Esophagus muscularis mucosa (tissue), 4 donors: ENCODE measurements around the gene OR2B6.

Experiments
- EP300 ChIP-seq: sonication (generic); formaldehyde crosslinking; IDR thresholded peaks from one replicate; pipeline ENCODE4 v1.6.1; 2017; ENCODE audit warnings: antibody characterized with exemption
- POLR2A ChIP-seq: fragments of 450-650 bp; IDR thresholded peaks from one replicate; pipeline ENCODE4 v1.6.1; 2017; ENCODE audit warnings: antibody characterized with exemption, moderate library complexity, mild to moderate bottlenecking, low read depth
- POLR2AphosphoS5 ChIP-seq, 2 donors: sonication (generic); formaldehyde crosslinking; IDR thresholded peaks; one replicate each; pipeline ENCODE4 v1.6.1; 2017; ENCODE audit warnings: antibody characterized with exemption in 2 of 2
- TF ChIP-seq, protein P1 (sequence below), 3 experiments: fragments of 200-600 bp in 2 of 3; fragments of 450-650 bp in 1 of 3; sonication (generic) in 2 of 3; IDR thresholded peaks; one replicate each; pipeline ENCODE4 v1.5.1; 2017 to 2019; ENCODE audit warnings: antibody characterized with exemption in 3 of 3, mild to moderate bottlenecking in 2 of 3, moderate library complexity in 1 of 3

DNA sequence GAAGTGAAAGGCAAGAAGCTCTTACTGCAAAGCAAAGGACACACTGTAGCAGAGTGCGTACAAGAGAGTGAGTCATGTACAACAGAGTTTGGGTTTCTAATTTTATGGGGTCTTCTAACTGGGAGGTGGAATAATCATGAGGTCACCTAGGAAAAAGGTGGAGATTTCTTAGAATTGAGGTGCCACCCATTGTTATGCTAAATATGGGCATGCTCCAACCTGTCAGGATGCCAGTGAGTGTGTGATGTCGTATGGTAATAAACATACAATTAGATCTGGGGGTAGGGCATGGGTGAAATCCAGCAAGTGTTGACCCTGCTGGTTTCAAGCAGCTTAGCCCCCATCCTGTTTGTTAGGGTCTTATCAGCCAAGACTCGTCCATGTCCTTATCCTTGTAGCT lies 46.6 kb downstream of the OR2B6 start:
- TF ChIP-seq, protein P1, sequence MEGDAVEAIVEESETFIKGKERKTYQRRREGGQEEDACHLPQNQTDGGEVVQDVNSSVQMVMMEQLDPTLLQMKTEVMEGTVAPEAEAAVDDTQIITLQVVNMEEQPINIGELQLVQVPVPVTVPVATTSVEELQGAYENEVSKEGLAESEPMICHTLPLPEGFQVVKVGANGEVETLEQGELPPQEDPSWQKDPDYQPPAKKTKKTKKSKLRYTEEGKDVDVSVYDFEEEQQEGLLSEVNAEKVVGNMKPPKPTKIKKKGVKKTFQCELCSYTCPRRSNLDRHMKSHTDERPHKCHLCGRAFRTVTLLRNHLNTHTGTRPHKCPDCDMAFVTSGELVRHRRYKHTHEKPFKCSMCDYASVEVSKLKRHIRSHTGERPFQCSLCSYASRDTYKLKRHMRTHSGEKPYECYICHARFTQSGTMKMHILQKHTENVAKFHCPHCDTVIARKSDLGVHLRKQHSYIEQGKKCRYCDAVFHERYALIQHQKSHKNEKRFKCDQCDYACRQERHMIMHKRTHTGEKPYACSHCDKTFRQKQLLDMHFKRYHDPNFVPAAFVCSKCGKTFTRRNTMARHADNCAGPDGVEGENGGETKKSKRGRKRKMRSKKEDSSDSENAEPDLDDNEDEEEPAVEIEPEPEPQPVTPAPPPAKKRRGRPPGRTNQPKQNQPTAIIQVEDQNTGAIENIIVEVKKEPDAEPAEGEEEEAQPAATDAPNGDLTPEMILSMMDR (IDR thresholded peaks at IDR 0.05): no peak
- TF ChIP-seq POLR2A: no peak
- TF ChIP-seq EP300: no peak
- TF ChIP-seq POLR2AphosphoS5 (IDR thresholded peaks at IDR 0.05): no peak
